CD4-positive, alpha-beta memory T cell (primary cell): Measurements from ENCODE around the gene HJURP. TPM values are rescaled to one million over a fixed set of nuclear protein-coding genes. Genes with fewer than 3 reads are reported as not detected.
"Not testable (repeated sequence)": the region's sequence is repeated elsewhere in the genome, so short reads cannot be mapped to it uniquely, and the experiment has no call there.

Source experiments
- CTCF ChIA-PET: fragments of 350-600 bp; sonication (Branson Sonifier 250); formaldehyde crosslinking; loops from one replicate; lab custom pipeline; 2021; ENCODE audit warnings: inconsistent platforms; ENCODE audit not compliant: partially characterized antibody; lab: Charles Lee
- POLR2A ChIA-PET: fragments of 350-600 bp; sonication (Branson Sonifier 250); formaldehyde crosslinking; loops from one replicate; lab custom pipeline; 2021; ENCODE audit not compliant: partially characterized antibody; lab: Charles Lee
- DNase-seq, 5 donors: peaks; one replicate each; pipeline versions ENCODE4 v3.0.0 to v3.0.0-alpha.2; 2020 to 2022; ENCODE audit warnings: mixed read lengths in 1 of 5
- H3K27ac ChIP-seq: one replicate; pipeline ENCODE4 v1.7.0; 2013; ENCODE audit warnings: low read depth, low read length
- H3K27me3 ChIP-seq: 2 replicates; pipeline ENCODE4 v1.7.0; 2013; ENCODE audit warnings: mild to moderate bottlenecking, low read length, moderate library complexity; ENCODE audit not compliant: insufficient read depth
- H3K36me3 ChIP-seq: 2 replicates; pipeline ENCODE4 v1.7.0; 2013; ENCODE audit warnings: mild to moderate bottlenecking, low read length, moderate library complexity; ENCODE audit not compliant: insufficient read depth
- H3K4me1 ChIP-seq: 2 replicates; pipeline ENCODE4 v1.7.0; 2013; ENCODE audit warnings: mild to moderate bottlenecking, low read length, moderate library complexity; ENCODE audit not compliant: insufficient read depth
- H3K4me3 ChIP-seq, 2 donors: one replicate each; pipeline ENCODE4 v1.7.0; 2013; ENCODE audit warnings: low read length in 2 of 2, mild to moderate bottlenecking in 1 of 2
- H3K9me3 ChIP-seq, 2 donors: one replicate each; pipeline ENCODE4 v1.7.0; 2013; ENCODE audit warnings: low read length in 2 of 2, control low read depth in 1 of 2; ENCODE audit not compliant: control insufficient read depth in 1 of 2
- H3K27ac Mint-ChIP-seq, 7 donors: one replicate each; pipeline ENCODE4 v1.8.0; 2020 to 2021; ENCODE audit warnings: mixed read lengths in 7 of 7, mild to moderate bottlenecking in 6 of 7, inconsistent platforms in 3 of 7, moderate library complexity in 3 of 7
- H3K27me3 Mint-ChIP-seq, 2 donors: one replicate each; pipeline ENCODE4 v1.8.0; 2020 to 2021; ENCODE audit warnings: mixed read lengths in 2 of 2
- H3K36me3 Mint-ChIP-seq, 2 donors: one replicate each; pipeline ENCODE4 v1.8.0; 2020 to 2021; ENCODE audit warnings: mixed read lengths in 2 of 2, inconsistent platforms in 1 of 2, mild to moderate bottlenecking in 1 of 2
- H3K4me1 Mint-ChIP-seq, 4 donors: one replicate each; pipeline ENCODE4 v1.8.0; 2020 to 2021; ENCODE audit warnings: mixed read lengths in 4 of 4, mild to moderate bottlenecking in 1 of 4
- H3K4me3 Mint-ChIP-seq, 8 donors: one replicate each; pipeline ENCODE4 v1.8.0; 2020 to 2021; ENCODE audit warnings: mixed read lengths in 8 of 8, mild to moderate bottlenecking in 7 of 8, moderate library complexity in 6 of 8, inconsistent platforms in 3 of 8
- H3K9me3 Mint-ChIP-seq, 8 donors: one replicate each; pipeline ENCODE4 v1.8.0; 2020 to 2021; ENCODE audit warnings: mixed read lengths in 8 of 8, mild to moderate bottlenecking in 5 of 8, inconsistent platforms in 3 of 8, moderate library complexity in 1 of 8
- intact Hi-C: fragments of 100-400 bp; cut with micrococcal nuclease; formaldehyde crosslinking; loops from one replicate; pipeline ENCODE4 v1.15.1; 2023
- polyA plus RNA-seq, 2 donors: library from polyadenylated mRNA; unstranded; fragments of 300-500 nt; fragmentation: Illumina TruSeq; gene quantifications; one replicate each; pipeline ENCODE4 v1.2.3, GENCODE V29; 2021
- total RNA-seq, 2 experiments: library from RNA; stranded (reverse); gene quantifications; one replicate each; pipeline ENCODE4 v1.2.3, GENCODE V29; 2021

HJURP gene
- total and polyA plus RNA-seq, 4 experiments from 2014 or later: 0.19 to 0.44 TPM; not detected in 2

GRCh38 chr2:233872125-233872524 is 17.8 kb upstream of the HJURP start:
- H3K27me3 ChIP-seq, H3K4me1 Mint-ChIP-seq, H3K27ac Mint-ChIP-seq, POLR2A ChIA-PET, H3K4me1 ChIP-seq, H3K27ac ChIP-seq, H3K4me3 Mint-ChIP-seq, intact Hi-C loops, DNase-seq, H3K36me3 Mint-ChIP-seq, CTCF ChIA-PET, H3K36me3 ChIP-seq, H3K4me3 ChIP-seq, H3K9me3 ChIP-seq: not testable (repeated sequence)
- H3K27me3 Mint-ChIP-seq: peaks cover 23 to 44% of the 10 kb centered on the region in 2 donors
- peaks cover 0 to 26% (median 15%) of the 10 kb centered on the region in 8 donors for H3K9me3 Mint-ChIP-seq

GRCh38 chr2:233871432-233871831 is 17.1 kb upstream of the HJURP start:
- Mint-ChIP-seq H3K36me3 (peaks cover 4% of the 10 kb centered on the region in 2 donors), H3K27ac (no peak overlapping the region), H3K4me3 (no peak overlapping the region), H3K4me1 (peaks cover 2 to 8% (median 5%) of the 10 kb centered on the region in 4 donors), H3K27me3 (peaks cover 22 to 43% of the 10 kb centered on the region in 2 donors), H3K9me3 (peaks cover 0 to 29% (median 17%) of the 10 kb centered on the region in 8 donors)
- H3K9me3 ChIP-seq: no peaks in the 10 kb centered on the region
- ChIA-PET CTCF (no interaction called here), POLR2A (no interaction called here)
- H3K27me3 ChIP-seq: no peaks in the 10 kb centered on the region
- DNase-seq: no peak
- intact Hi-C loops: no loop called here
- H3K27ac ChIP-seq: no peak overlapping the region
- no peaks in the 10 kb centered on the region for H3K36me3 ChIP-seq
- H3K4me3 ChIP-seq: no peak overlapping the region
- no peaks in the 10 kb centered on the region for H3K4me1 ChIP-seq

- Mint-ChIP-seq H3K9me3 (peaks cover 2 to 22% (median 17%) of the 10 kb centered on the region in 8 donors), H3K4me3 (peak within 1 kb of the TSS; percentile 88 to 95 (median 91)), H3K36me3 (peaks cover 4 to 7% of the 10 kb centered on the region in 2 donors), H3K27ac (peak within 1 kb of the TSS in 6 of 7 donors; percentile 74 to 92 (median 80)), H3K27me3 (peaks cover 14 to 22% of the 10 kb centered on the region in 2 donors), H3K4me1 (peaks cover 2 to 8% (median 5%) of the 10 kb centered on the region in 4 donors)
- Histone ChIP-seq H3K36me3 (no peaks in the 10 kb centered on the region), H3K4me1 (no peaks in the 10 kb centered on the region), H3K9me3 (no peaks in the 10 kb centered on the region), H3K27ac (no peak within 1 kb of the TSS), H3K4me3 (peak within 1 kb of the TSS; percentile 71 to 76), H3K27me3 (no peaks in the 10 kb centered on the region)
- CTCF ChIA-PET: interaction anchor here (2.8 kb wide), 1 partner anchor 11 kb away, joined by 14 read pairs; no protein-coding TSS in a partner anchor
- POLR2A ChIA-PET: interaction anchor here (1.0 kb wide), 1 partner anchor 13 kb away, joined by 3 read pairs; no protein-coding TSS in a partner anchor
- intact Hi-C loops: loop anchor here (1.0 kb wide), 1 partner anchor 14 kb away; the partner anchor contains the start of gene HJURP
- DNase-seq: peak; percentile 47 to 65 (median 63)
These were observed 13.7 kb upstream of the HJURP start, which contains the start of gene MSL3B for GRCh38 chr2:233867993-233868532. Gene MSL3B (minus strand): TSS chr2:233868386.

GRCh38 chr2:233866479-233866878 is 12.1 kb upstream of the HJURP start:
- intact Hi-C loops: no loop called here
- DNase-seq: no peak
- H3K4me3 ChIP-seq: no peak overlapping the region
- peaks cover 4 to 7% of the 10 kb centered on the region in 2 donors for H3K36me3 Mint-ChIP-seq
- H3K27ac Mint-ChIP-seq: no peak overlapping the region
- no peaks in the 10 kb centered on the region for H3K27me3 ChIP-seq
- H3K27me3 Mint-ChIP-seq: peaks cover 5 to 10% of the 10 kb centered on the region in 2 donors
- no peak overlapping the region for H3K27ac ChIP-seq
- ChIA-PET POLR2A (no interaction called here), CTCF (interaction anchor here (1.4 to 2.8 kb wide), 2 partner anchors 9 to 11 kb away, joined by 3 to 14 read pairs; no protein-coding TSS in a partner anchor)
- H3K36me3 ChIP-seq: no peaks in the 10 kb centered on the region
- peak overlapping the region in 3 of 8 donors; percentile 18 to 21 (median 20) for H3K4me3 Mint-ChIP-seq
- H3K4me1 Mint-ChIP-seq: peaks cover 2 to 8% (median 5%) of the 10 kb centered on the region in 4 donors
- peaks cover 2 to 24% (median 17%) of the 10 kb centered on the region in 8 donors for H3K9me3 Mint-ChIP-seq
- no peaks in the 10 kb centered on the region for H3K4me1 ChIP-seq
- H3K9me3 ChIP-seq: no peaks in the 10 kb centered on the region

- peaks cover 2 to 8% (median 5%) of the 10 kb centered on the region in 4 donors for H3K4me1 Mint-ChIP-seq
- peaks cover 4 to 7% of the 10 kb centered on the region in 2 donors for H3K36me3 Mint-ChIP-seq
- H3K27ac Mint-ChIP-seq: no peak overlapping the region
- CTCF ChIA-PET: interaction anchor here (1.4 to 2.8 kb wide), 2 partner anchors 9 to 10 kb away, joined by 3 to 14 read pairs; no protein-coding TSS in a partner anchor
- Histone ChIP-seq H3K4me1 (no peaks in the 10 kb centered on the region), H3K27me3 (no peaks in the 10 kb centered on the region), H3K4me3 (no peak overlapping the region), H3K27ac (no peak overlapping the region), H3K36me3 (no peaks in the 10 kb centered on the region), H3K9me3 (no peaks in the 10 kb centered on the region)
- H3K27me3 Mint-ChIP-seq: peaks cover 4% of the 10 kb centered on the region in 2 donors
- H3K9me3 Mint-ChIP-seq: peaks cover 2 to 23% (median 17%) of the 10 kb centered on the region in 8 donors
- H3K4me3 Mint-ChIP-seq: peak overlapping the region in 2 of 8 donors; percentile 24 to 52
- DNase-seq: no peak
- POLR2A ChIA-PET: no interaction called here
- intact Hi-C loops: no loop called here
These were observed 11.5 kb upstream of the HJURP start for GRCh38 chr2:233865838-233866237.

- Mint-ChIP-seq H3K27ac (peak overlapping the region in 1 of 7 donors; percentile 64), H3K36me3 (peaks cover 0 to 7% of the 10 kb centered on the region in 2 donors), H3K4me1 (peaks cover 0 to 7% (median 4%) of the 10 kb centered on the region in 4 donors), H3K9me3 (peaks cover 0 to 12% (median 6%) of the 10 kb centered on the region in 8 donors), H3K27me3 (peaks cover 0 to 1% of the 10 kb centered on the region in 2 donors), H3K4me3 (no peak overlapping the region)
- no peak for DNase-seq
- POLR2A ChIA-PET: no interaction called here
- no peaks in the 10 kb centered on the region for H3K4me1 ChIP-seq
- no peaks in the 10 kb centered on the region for H3K9me3 ChIP-seq
- H3K27me3 ChIP-seq: no peaks in the 10 kb centered on the region
- H3K4me3 ChIP-seq: no peak overlapping the region
- intact Hi-C loops: no loop called here
- H3K27ac ChIP-seq: no peak overlapping the region
- CTCF ChIA-PET: no interaction called here
- no peaks in the 10 kb centered on the region for H3K36me3 ChIP-seq
These were observed 8.0 kb upstream of the HJURP start for GRCh38 chr2:233862261-233862768.

GRCh38 chr2:233858331-233858730 is 4.0 kb upstream of the HJURP start:
- no peaks in the 10 kb centered on the region for H3K9me3 ChIP-seq
- peaks cover 2 to 4% of the 10 kb centered on the region in 2 donors for H3K27me3 Mint-ChIP-seq
- CTCF ChIA-PET: interaction anchor here (0.9 to 2.4 kb wide), 6 partner anchors 8 to 642 kb away, joined by 3 to 14 read pairs (median 7); partner anchors contain the start of gene MSL3B
- DNase-seq: no peak
- no peak overlapping the region for H3K27ac Mint-ChIP-seq
- no peak overlapping the region for H3K4me3 ChIP-seq
- intact Hi-C loops: loop anchor here (5.0 kb wide), 1 partner anchor 644 kb away; no protein-coding TSS in a partner anchor
- H3K36me3 Mint-ChIP-seq: peaks cover 3% of the 10 kb centered on the region in 2 donors
- peaks cover 15% of the 10 kb centered on the region for H3K4me1 ChIP-seq
- POLR2A ChIA-PET: no interaction called here
- H3K4me1 Mint-ChIP-seq: peaks cover 4 to 26% (median 18%) of the 10 kb centered on the region in 4 donors
- peaks cover 0 to 4% (median 0%) of the 10 kb centered on the region in 8 donors for H3K9me3 Mint-ChIP-seq
- H3K36me3 ChIP-seq: no peaks in the 10 kb centered on the region
- H3K27ac ChIP-seq: no peak overlapping the region
- no peak overlapping the region for H3K4me3 Mint-ChIP-seq
- H3K27me3 ChIP-seq: no peaks in the 10 kb centered on the region
